Measurements from ENCODE around the gene DYNLRB2. TPM values are rescaled to one million over a fixed set of nuclear protein-coding genes. Genes with fewer than 3 reads are reported as not detected.

DYNLRB2 gene
- total and polyA plus RNA-seq, 9 of the 15 experiments (the other 6 are each of a cell fraction or from before 2014, with no cell fraction given): not detected

DNA sequence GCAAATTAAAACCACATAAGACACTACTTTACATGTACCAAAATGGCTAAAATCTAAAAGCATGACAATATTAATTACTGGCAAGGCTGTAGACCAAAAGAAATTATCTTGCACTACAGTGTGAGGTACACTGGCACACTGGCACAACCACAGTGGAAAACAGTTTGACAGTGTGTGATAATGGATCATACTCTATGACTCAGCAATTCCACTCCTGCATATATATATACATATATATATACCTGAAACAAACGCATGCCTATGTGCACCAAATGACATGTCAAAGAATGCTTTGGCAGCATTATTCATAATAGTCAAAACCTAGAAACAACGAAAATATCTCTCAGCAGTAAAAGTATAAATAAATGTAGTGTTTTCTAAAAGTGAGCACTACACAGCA, 4.6 kb upstream of the DYNLRB2 start (continued):
- TF ChIP-seq, protein P1, sequence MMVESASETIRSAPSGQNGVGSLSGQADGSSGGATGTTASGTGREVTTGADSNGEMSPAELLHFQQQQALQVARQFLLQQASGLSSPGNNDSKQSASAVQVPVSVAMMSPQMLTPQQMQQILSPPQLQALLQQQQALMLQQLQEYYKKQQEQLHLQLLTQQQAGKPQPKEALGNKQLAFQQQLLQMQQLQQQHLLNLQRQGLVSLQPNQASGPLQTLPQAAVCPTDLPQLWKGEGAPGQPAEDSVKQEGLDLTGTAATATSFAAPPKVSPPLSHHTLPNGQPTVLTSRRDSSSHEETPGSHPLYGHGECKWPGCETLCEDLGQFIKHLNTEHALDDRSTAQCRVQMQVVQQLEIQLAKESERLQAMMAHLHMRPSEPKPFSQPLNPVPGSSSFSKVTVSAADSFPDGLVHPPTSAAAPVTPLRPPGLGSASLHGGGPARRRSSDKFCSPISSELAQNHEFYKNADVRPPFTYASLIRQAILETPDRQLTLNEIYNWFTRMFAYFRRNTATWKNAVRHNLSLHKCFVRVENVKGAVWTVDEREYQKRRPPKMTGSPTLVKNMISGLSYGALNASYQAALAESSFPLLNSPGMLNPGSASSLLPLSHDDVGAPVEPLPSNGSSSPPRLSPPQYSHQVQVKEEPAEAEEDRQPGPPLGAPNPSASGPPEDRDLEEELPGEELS (CRISPR knock-in tag; IDR thresholded peaks at IDR 0.05; ENCODE audit: borderline replicate concordance): no peak
- TF ChIP-seq ZNF140 (CRISPR knock-in tag; IDR thresholded peaks at IDR 0.05): no peak
- TF ChIP-seq SRSF1 (IDR thresholded peaks at IDR 0.05; ENCODE audit: low read depth, low read length): no peak
- no peak for TF ChIP-seq PHTF2 (CRISPR knock-in tag; IDR thresholded peaks at IDR 0.05)
- TF ChIP-seq BRCA1 (IDR thresholded peaks at IDR 0.05): no peak
- TF ChIP-seq BRCA1 (CRISPR knock-in tag; IDR thresholded peaks at IDR 0.05): no peak
- no peak for TF ChIP-seq TEAD2 (tag; IDR thresholded peaks at IDR 0.05)
- TF ChIP-seq ZKSCAN3 (CRISPR knock-in tag; IDR thresholded peaks at IDR 0.05): no peak
- TF ChIP-seq, protein P2, sequence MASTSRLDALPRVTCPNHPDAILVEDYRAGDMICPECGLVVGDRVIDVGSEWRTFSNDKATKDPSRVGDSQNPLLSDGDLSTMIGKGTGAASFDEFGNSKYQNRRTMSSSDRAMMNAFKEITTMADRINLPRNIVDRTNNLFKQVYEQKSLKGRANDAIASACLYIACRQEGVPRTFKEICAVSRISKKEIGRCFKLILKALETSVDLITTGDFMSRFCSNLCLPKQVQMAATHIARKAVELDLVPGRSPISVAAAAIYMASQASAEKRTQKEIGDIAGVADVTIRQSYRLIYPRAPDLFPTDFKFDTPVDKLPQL (IDR thresholded peaks at IDR 0.05; ENCODE audit: extremely low read depth, insufficient read length): no peak
- no peak for TF ChIP-seq CLOCK (CRISPR knock-in tag; IDR thresholded peaks at IDR 0.05; ENCODE audit: borderline replicate concordance)
- TF ChIP-seq AFF4 (CRISPR knock-in tag; IDR thresholded peaks at IDR 0.05): no peak
- TF ChIP-seq HNRNPK (IDR thresholded peaks at IDR 0.05; ENCODE audit: low read depth, low read length, poor library complexity, severe bottlenecking): no peak
- no peak for TF ChIP-seq ZNF699 (CRISPR knock-in tag; IDR thresholded peaks at IDR 0.05; ENCODE audit: insufficient replicate concordance)
- no peak for TF ChIP-seq PHB (CRISPR knock-in tag; IDR thresholded peaks at IDR 0.05)
- peak; percentile 81 for TF ChIP-seq MAFG (tag; conservative IDR thresholded peaks at IDR 0.05)
- TF ChIP-seq PURB (CRISPR knock-in tag; IDR thresholded peaks at IDR 0.05; ENCODE audit: low read depth): no peak
- no peak for TF ChIP-seq SMARCC2 (IDR thresholded peaks at IDR 0.05; ENCODE audit: low read depth)
- TF ChIP-seq NFE2 (IDR thresholded peaks at IDR 0.05; ENCODE audit: low read depth): peak; percentile 76
- no peak for TF ChIP-seq TEAD1 (CRISPR knock-in tag; IDR thresholded peaks at IDR 0.05)
- TF ChIP-seq NRF1 (conservative IDR thresholded peaks at IDR 0.05 in 1 of 2, IDR thresholded peaks at IDR 0.05 in 1 of 2): no peak
- no peak for TF ChIP-seq FOXP1 (CRISPR knock-in tag; IDR thresholded peaks at IDR 0.05)
- TF ChIP-seq ZBED1 (IDR thresholded peaks at IDR 0.05): no peak
